Neutrophil (primary cell): ENCODE results near the gene CPNE2.

Source experiments
- H3K27ac ChIP-seq: fragments of 200-600 bp; sonication (generic); 2 replicates; pipeline ENCODE4 v1.5.1; 2016; ENCODE audit warnings: mild to moderate bottlenecking, moderate library complexity
- H3K27me3 ChIP-seq: fragments of 200-600 bp; sonication (generic); 2 replicates; pipeline ENCODE4 v1.6.0; 2016; ENCODE audit warnings: mild to moderate bottlenecking
- H3K36me3 ChIP-seq: fragments of 200-600 bp; sonication (generic); 2 replicates; pipeline ENCODE4 v1.5.1; 2017
- H3K4me1 ChIP-seq, 2 experiments: fragments of 200-600 bp in 1 of 2; sonication (generic) in 1 of 2; 1 replicate in 1 of 2; 2 replicates in 1 of 2; pipeline versions ENCODE4 v1.5.1 to v1.6.1; 2013 to 2016; ENCODE audit warnings: low read depth in 1 of 2, low read length in 1 of 2, mild to moderate bottlenecking in 1 of 2, moderate library complexity in 1 of 2; ENCODE audit not compliant: control insufficient read depth in 1 of 2, insufficient read depth in 1 of 2
- H3K4me3 ChIP-seq, 2 experiments: fragments of 200-600 bp in 1 of 2; sonication (generic) in 1 of 2; 1 replicate in 1 of 2; 2 replicates in 1 of 2; pipeline ENCODE4 v1.5.1; 2013 to 2016; ENCODE audit warnings: low read depth in 1 of 2, low read length in 1 of 2, mild to moderate bottlenecking in 1 of 2, moderate library complexity in 1 of 2
- H3K9me3 ChIP-seq: fragments of 200-600 bp; sonication (generic); 2 replicates; pipeline ENCODE4 v1.5.1; 2016
- TF ChIP-seq, protein P1 (sequence below): fragments of 200-600 bp; sonication (generic); IDR thresholded peaks from 2 replicates; pipeline ENCODE4 v1.5.1; 2016; ENCODE audit warnings: antibody characterized with exemption

CPNE2 gene

DNA sequence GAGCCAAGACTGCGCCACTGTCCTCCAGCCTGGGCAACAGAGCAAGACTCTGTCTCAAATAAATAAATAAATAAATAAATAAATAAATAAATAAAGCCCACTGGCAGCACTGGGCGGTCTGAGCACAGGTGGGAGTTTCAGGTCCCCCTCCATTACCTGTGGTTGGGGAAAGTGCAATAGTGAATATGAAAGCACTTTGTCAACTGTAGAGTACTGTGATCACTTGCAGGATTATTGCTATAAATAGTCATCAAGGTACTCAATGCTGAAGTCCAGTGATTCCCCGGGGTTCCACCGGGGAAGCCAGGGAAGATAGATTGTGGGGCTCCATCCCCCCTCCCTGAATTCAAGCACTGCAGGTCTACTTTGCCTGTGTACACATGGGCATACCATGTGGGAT, 42.7 kb upstream of the CPNE2 start:
- Histone ChIP-seq H3K36me3 (peaks cover 100% of the 10 kb centered on the region), H3K4me1 (peaks cover 16 to 20% of the 10 kb centered on the region in 2 experiments), H3K9me3 (no peaks in the 10 kb centered on the region), H3K27ac (peak overlapping the region; percentile 57), H3K27me3 (no peaks in the 10 kb centered on the region), H3K4me3 (no peak overlapping the region)
- TF ChIP-seq, protein P1, sequence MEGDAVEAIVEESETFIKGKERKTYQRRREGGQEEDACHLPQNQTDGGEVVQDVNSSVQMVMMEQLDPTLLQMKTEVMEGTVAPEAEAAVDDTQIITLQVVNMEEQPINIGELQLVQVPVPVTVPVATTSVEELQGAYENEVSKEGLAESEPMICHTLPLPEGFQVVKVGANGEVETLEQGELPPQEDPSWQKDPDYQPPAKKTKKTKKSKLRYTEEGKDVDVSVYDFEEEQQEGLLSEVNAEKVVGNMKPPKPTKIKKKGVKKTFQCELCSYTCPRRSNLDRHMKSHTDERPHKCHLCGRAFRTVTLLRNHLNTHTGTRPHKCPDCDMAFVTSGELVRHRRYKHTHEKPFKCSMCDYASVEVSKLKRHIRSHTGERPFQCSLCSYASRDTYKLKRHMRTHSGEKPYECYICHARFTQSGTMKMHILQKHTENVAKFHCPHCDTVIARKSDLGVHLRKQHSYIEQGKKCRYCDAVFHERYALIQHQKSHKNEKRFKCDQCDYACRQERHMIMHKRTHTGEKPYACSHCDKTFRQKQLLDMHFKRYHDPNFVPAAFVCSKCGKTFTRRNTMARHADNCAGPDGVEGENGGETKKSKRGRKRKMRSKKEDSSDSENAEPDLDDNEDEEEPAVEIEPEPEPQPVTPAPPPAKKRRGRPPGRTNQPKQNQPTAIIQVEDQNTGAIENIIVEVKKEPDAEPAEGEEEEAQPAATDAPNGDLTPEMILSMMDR, result no peak

DNA sequence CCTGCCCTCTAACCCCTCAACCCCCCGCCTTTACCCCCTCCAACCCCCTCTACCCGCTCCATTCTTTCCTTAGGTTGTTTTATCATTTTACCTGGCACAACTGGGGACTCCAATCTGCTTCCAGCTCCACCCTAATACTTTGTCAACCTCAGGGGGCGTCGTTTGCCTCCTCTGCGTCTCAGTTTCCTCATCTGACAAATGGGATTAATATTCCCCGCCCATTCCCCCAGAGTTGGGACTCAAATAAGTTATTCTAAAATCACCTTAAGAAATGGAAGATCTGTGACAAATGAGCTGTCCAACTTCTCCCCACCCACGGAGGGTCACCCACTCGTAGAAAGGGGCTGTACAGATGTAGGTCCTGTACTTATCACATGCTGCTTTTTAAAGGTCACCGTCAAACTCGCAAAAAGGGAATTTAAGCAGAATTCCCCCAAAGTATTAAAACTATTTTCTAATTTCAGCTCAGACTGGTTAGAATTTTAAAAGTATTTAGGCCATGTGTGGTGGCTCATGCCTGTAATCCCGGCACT, 40.6 kb upstream of the CPNE2 start:
- peaks cover 100% of the 10 kb centered on the region for H3K36me3 ChIP-seq
- TF ChIP-seq, protein P1, result no peak

DNA sequence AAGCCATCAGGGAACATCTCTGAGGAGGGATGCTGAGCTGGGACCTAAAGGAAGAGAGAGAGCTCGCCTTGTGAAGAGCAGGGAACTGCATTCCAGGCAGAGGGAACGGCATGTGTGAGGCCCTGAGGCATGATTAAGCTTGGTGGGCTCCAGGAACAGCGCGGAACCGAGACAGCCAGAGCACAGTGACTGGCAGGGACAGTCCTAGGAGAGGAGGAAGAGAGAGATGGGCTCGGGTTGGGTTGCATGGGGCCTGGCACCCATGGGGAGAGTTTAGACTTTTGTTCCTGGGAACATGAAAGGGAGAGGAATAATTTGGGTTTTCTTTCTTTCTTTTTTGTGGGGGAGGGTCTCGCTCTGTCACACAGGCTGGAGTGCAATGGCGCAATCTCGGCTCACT, 39.2 kb upstream of the CPNE2 start:
- H3K27ac ChIP-seq, result no peak overlapping the region
- H3K9me3 ChIP-seq, result no peaks in the 10 kb centered on the region
- TF ChIP-seq, protein P1, result no peak
- H3K36me3 ChIP-seq, result peaks cover 100% of the 10 kb centered on the region
- H3K4me1 ChIP-seq, result no peaks in the 10 kb centered on the region
- no peaks in the 10 kb centered on the region for H3K27me3 ChIP-seq
- no peak overlapping the region for H3K4me3 ChIP-seq

More for the DNA sequence above, 40.6 kb upstream of the CPNE2 start:
- H3K27me3 ChIP-seq, result no peaks in the 10 kb centered on the region
- peaks cover 0 to 2% of the 10 kb centered on the region in 2 experiments for H3K4me1 ChIP-seq
- no peak overlapping the region for H3K27ac ChIP-seq
- H3K9me3 ChIP-seq, result no peaks in the 10 kb centered on the region
- no peak overlapping the region for H3K4me3 ChIP-seq

DNA sequence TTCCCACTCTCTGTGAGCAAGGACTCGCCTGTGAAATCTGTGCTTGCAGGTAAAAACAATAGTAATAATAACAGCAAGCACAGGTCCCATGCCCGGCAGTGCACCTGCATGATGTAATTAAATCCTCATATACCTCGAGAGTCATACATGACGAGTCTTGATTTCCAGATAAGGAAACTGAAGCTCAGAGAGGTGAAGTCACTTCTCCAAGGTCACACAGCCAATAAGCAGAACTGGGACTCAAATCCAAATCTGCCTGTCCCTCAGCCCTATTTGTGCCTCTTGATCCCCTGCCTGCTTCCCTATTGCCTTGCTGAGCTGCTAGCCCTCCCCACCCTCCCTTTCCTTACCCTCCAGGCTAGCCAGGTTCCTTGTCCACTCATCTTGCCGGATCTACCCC, 38.0 kb upstream of the CPNE2 start:
- Histone ChIP-seq H3K27ac (peak overlapping the region; percentile 16), H3K36me3 (peaks cover 100% of the 10 kb centered on the region), H3K9me3 (no peaks in the 10 kb centered on the region), H3K27me3 (no peaks in the 10 kb centered on the region), H3K4me1 (no peaks in the 10 kb centered on the region), H3K4me3 (no peak overlapping the region)
- TF ChIP-seq, protein P1, result no peak

DNA sequence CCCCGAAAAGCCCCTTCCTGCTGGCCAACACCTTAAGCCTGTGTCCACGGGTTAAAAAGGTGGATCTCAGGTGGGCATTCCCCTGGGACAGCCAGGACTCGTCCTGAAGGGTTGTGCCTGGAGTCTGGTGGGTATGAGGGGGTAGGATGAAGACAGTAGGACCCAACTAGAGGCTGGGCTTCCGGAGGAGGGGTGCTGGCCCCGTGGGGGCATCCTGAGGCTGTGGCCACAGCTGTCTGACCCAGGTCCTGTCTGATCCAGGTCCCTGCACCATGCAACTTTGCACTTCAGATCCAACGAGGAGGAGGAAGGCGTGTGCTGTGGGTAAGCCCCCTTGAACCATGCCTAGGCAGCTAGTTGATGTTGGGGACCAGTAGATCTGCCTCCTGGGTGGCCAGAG, 37.6 kb upstream of the CPNE2 start:
- peak overlapping the region; percentile 31 for H3K27ac ChIP-seq
- no peaks in the 10 kb centered on the region for H3K27me3 ChIP-seq
- no peaks in the 10 kb centered on the region for H3K9me3 ChIP-seq
- H3K4me3 ChIP-seq, result no peak overlapping the region
- peaks cover 100% of the 10 kb centered on the region for H3K36me3 ChIP-seq
- H3K4me1 ChIP-seq, result no peaks in the 10 kb centered on the region
- TF ChIP-seq, protein P1, result no peak

DNA sequence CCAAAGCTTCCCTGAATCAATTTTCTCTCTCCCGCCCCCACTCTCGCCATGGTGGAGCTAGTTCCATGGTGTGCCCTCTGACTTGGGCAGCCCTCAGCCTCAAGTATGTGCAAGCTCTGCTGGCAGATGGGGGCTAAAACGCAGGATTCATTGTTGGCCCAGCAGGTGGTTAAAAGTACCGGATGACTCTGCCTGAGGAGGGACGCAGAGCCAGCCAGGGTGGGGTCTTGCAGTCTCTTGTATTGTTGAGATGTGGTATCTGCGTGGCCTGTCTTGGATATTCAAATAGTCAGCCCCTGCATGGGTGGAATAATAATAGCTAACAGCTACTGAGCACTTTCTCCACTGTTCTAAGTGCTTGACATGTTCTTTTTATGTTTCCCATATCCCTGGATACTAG, 36.7 kb upstream of the CPNE2 start:
- Histone ChIP-seq H3K36me3 (peaks cover 100% of the 10 kb centered on the region), H3K27me3 (no peaks in the 10 kb centered on the region), H3K4me1 (no peaks in the 10 kb centered on the region), H3K9me3 (no peaks in the 10 kb centered on the region), H3K27ac (peak overlapping the region; percentile 31), H3K4me3 (no peak overlapping the region)
- TF ChIP-seq, protein P1, result no peak
